Fibroblast of lung (primary cell): ENCODE results near the gene ZBTB32. TPM values are rescaled to one million over a fixed set of nuclear protein-coding genes. Genes with fewer than 3 reads are reported as not detected.
A peak's percentile ranks its signal among the peaks of the same experiment; 100 is the strongest.

ENCODE experiments used
- DNase-seq, 2 donors: peaks; one replicate each; pipeline versions ENCODE4 v3.0.0 to v3.0.0-alpha.2; 2010; ENCODE audit warnings: low read depth in 2 of 2
- H2AFZ ChIP-seq: 2 replicates; pipeline ENCODE4 v1.5.1; 2012; ENCODE audit warnings: low read length, control low read depth, inconsistent platforms
- H3K27ac ChIP-seq: 2 replicates; pipeline ENCODE4 v1.5.1; 2011; ENCODE audit warnings: low read length, control low read depth; ENCODE audit not compliant: insufficient read depth
- H3K27me3 ChIP-seq: 2 replicates; pipeline ENCODE4 v1.5.1; 2011; ENCODE audit warnings: mild to moderate bottlenecking, low read length; ENCODE audit not compliant: control insufficient read depth, insufficient read depth
- H3K36me3 ChIP-seq: 2 replicates; pipeline ENCODE4 v1.5.1; 2011; ENCODE audit warnings: low read length; ENCODE audit not compliant: control insufficient read depth, insufficient read depth
- H3K4me1 ChIP-seq: 2 replicates; pipeline ENCODE4 v1.5.1; 2011; ENCODE audit warnings: low read length; ENCODE audit not compliant: control insufficient read depth, insufficient read depth; ENCODE audit errors: extremely low read depth
- H3K4me2 ChIP-seq: 2 replicates; pipeline ENCODE4 v1.5.1; 2011; ENCODE audit warnings: low read length, control low read depth; ENCODE audit not compliant: insufficient read depth; ENCODE audit errors: extremely low read depth
- H3K4me3 ChIP-seq, 4 experiments: fragments of 200-600 bp in 1 of 4; sonication (generic) in 1 of 4; replicated peaks in 1 of 4; 2 replicates each; pipeline ENCODE4 v1.5.1; 2011 to 2016; ENCODE audit warnings: low read length in 4 of 4, low read depth in 3 of 4, mild to moderate bottlenecking in 3 of 4, control low read depth in 2 of 4, inconsistent platforms in 1 of 4, mixed read lengths in 1 of 4; ENCODE audit not compliant: insufficient read depth in 1 of 4; ENCODE audit errors: control extremely low read depth in 1 of 4
- H3K79me2 ChIP-seq: 2 replicates; pipeline ENCODE4 v1.5.1; 2012; ENCODE audit warnings: mild to moderate bottlenecking, low read length, inconsistent platforms; ENCODE audit not compliant: control insufficient read depth, insufficient read depth
- H3K9ac ChIP-seq: 2 replicates; pipeline ENCODE4 v1.5.1; 2011; ENCODE audit warnings: mild to moderate bottlenecking, low read length, control low read depth; ENCODE audit not compliant: insufficient read depth
- H3K9me3 ChIP-seq: 2 replicates; pipeline ENCODE4 v1.5.1; 2012; ENCODE audit warnings: low read depth, low read length; ENCODE audit not compliant: control insufficient read depth, insufficient read depth
- H4K20me1 ChIP-seq: 2 replicates; pipeline ENCODE4 v1.5.1; 2011; ENCODE audit warnings: low read length; ENCODE audit not compliant: control insufficient read depth, insufficient read depth; ENCODE audit errors: extremely low read depth
- EZH2 ChIP-seq: IDR thresholded peaks from 2 replicates; pipeline ENCODE4 v1.5.1; 2012; ENCODE audit warnings: low read length, control low read depth, mild to moderate bottlenecking; ENCODE audit errors: missing control alignments
- polyA plus RNA-seq, 2 donors: library from polyadenylated mRNA; depleted of rRNA in 1 of 2; stranded (reverse) in 1 of 2; unstranded in 1 of 2; fragments of >200 nt; gene quantifications; 2 replicates each; pipeline ENCODE4 v1.2.1, GENCODE V29; 2011 to 2012; ENCODE audit warnings: missing spikeins in 1 of 2
- total RNA-seq: library from RNA; depleted of rRNA; stranded (reverse); fragments of >200 nt; gene quantifications from 2 replicates; pipeline ENCODE4 v1.2.1, GENCODE V29; 2014
- TF ChIP-seq, protein P1 (sequence below), 2 donors: IDR thresholded peaks in 1 of 2; conservative IDR thresholded peaks in 1 of 2; 1 replicate in 1 of 2; 2 replicates in 1 of 2; pipeline ENCODE4 v1.5.1; 2011 to 2012; ENCODE audit warnings: low read length in 2 of 2, control low read depth in 1 of 2, inconsistent platforms in 1 of 2, low read depth in 1 of 2, mild to moderate bottlenecking in 1 of 2

The ZBTB32 gene
- total and polyA plus RNA-seq, 2 donors (not counting 1 experiment from before 2014, with no cell fraction given): not detected

DNA sequence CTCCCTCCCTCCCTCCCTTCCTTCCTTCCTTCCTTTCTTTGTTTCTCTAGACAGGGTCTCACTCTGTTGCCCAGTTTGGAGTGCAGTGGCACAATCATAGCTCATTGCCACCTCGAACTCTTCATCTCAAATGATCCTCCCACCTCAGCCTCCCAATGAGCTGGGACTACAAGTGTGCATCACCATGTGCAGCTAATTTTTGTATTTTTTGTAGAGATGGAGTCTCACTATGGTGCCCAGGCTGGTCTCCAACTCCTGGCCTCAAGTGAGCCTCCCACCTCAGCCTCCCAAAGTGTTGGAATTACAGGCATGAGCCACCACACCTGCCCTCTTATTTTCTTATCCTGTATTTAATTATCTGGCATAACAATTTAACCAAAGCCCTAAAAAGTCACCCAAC is 33.7 kb upstream of the ZBTB32 start:
- TF ChIP-seq, protein P1, sequence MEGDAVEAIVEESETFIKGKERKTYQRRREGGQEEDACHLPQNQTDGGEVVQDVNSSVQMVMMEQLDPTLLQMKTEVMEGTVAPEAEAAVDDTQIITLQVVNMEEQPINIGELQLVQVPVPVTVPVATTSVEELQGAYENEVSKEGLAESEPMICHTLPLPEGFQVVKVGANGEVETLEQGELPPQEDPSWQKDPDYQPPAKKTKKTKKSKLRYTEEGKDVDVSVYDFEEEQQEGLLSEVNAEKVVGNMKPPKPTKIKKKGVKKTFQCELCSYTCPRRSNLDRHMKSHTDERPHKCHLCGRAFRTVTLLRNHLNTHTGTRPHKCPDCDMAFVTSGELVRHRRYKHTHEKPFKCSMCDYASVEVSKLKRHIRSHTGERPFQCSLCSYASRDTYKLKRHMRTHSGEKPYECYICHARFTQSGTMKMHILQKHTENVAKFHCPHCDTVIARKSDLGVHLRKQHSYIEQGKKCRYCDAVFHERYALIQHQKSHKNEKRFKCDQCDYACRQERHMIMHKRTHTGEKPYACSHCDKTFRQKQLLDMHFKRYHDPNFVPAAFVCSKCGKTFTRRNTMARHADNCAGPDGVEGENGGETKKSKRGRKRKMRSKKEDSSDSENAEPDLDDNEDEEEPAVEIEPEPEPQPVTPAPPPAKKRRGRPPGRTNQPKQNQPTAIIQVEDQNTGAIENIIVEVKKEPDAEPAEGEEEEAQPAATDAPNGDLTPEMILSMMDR (conservative IDR thresholded peaks at IDR 0.05 in 1 of 2, IDR thresholded peaks at IDR 0.05 in 1 of 2; ENCODE audit: low read depth in 1 of 2, low read length in 2 of 2): no peak
- no peak for TF ChIP-seq EZH2
- no peaks in the 10 kb centered on the region for H4K20me1 ChIP-seq
- no peak overlapping the region for H3K27ac ChIP-seq
- no peaks in the 10 kb centered on the region for H3K79me2 ChIP-seq
- H3K9ac ChIP-seq: no peak overlapping the region
- no peak overlapping the region for H2AFZ ChIP-seq
- H3K4me1 ChIP-seq: no peaks in the 10 kb centered on the region
- DNase-seq: no peak
- H3K4me2 ChIP-seq: no peak overlapping the region
- H3K9me3 ChIP-seq: no peaks in the 10 kb centered on the region
- no peaks in the 10 kb centered on the region for H3K36me3 ChIP-seq
- peaks cover 2% of the 10 kb centered on the region for H3K27me3 ChIP-seq
- no peak overlapping the region for H3K4me3 ChIP-seq

DNA sequence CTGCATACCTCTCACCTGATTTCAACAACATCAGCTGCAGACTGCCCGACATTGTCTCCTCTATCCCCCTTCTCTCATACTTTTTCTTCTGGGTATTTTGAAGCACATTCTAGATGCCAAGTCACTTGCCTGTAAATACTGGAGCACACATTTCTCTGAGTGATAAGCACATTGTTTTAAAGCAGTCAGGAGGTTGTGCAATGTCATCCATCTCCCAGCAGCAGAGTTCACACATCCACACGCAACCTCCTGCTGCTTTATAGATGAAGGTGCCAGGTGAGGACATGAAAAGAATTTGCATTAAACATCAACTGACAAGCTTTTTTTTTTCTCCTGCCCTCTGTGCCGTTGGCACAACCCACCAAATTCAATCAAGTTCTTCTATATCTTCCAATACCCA is 32.5 kb upstream of the ZBTB32 start:
- DNase-seq: no peak

DNA sequence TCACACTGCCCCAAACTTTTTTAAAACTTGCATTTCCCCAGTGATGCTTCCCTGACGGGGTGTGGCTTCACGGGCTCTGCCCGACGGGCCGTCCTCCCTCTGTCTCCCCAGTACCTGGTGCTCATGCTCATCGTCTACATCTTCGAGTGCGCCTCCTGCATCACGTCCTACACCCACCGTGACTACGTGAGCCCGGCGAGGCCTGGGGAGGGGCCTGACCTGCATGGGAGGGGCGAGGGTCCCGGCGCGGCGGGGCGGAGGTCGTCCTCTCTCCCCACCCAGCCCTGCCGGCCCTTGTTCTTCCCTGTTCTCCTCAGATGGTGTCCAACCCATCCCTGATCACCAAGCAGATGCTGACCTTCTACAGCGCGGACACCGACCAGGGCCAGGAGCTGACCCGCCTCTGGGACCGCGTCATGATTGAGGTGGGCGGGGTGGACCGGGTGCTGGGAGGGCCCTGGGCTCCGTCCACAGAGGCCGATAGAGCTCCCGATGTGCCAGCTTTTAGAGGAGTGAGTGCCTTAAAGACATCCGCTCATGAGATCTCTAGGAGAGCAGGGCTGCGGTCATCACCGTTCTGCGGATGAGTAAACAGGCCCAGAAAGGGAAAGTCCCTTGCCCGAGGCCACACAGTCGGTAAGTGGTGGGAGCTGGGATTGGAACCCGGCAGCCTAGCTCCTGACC is 31.1 kb upstream of the ZBTB32 start:
- Histone ChIP-seq H3K27me3 (peaks cover 3% of the 10 kb centered on the region), H3K9ac (no peak overlapping the region), H3K27ac (no peak overlapping the region), H3K79me2 (no peaks in the 10 kb centered on the region), H3K9me3 (no peaks in the 10 kb centered on the region), H3K4me2 (peak overlapping the region; percentile 62), H3K4me1 (no peaks in the 10 kb centered on the region), H4K20me1 (no peaks in the 10 kb centered on the region), H2AFZ (peak overlapping the region; percentile 70), H3K36me3 (no peaks in the 10 kb centered on the region), H3K4me3 (peak overlapping the region in 3 of 4 experiments; percentile 5 to 46 (median 32))
- TF ChIP-seq EZH2: no peak
- DNase-seq: peak; percentile 18 to 43

More for the DNA sequence above, 32.5 kb upstream of the ZBTB32 start:
- no peaks in the 10 kb centered on the region for H3K4me1 ChIP-seq
- H2AFZ ChIP-seq: no peak overlapping the region
- H3K36me3 ChIP-seq: no peaks in the 10 kb centered on the region
- no peaks in the 10 kb centered on the region for H3K9me3 ChIP-seq
- no peak overlapping the region for H3K4me2 ChIP-seq
- TF ChIP-seq, protein P1 (conservative IDR thresholded peaks at IDR 0.05 in 1 of 2, IDR thresholded peaks at IDR 0.05 in 1 of 2; ENCODE audit: low read depth in 1 of 2, low read length in 2 of 2): no peak
- no peak for TF ChIP-seq EZH2
- H4K20me1 ChIP-seq: no peaks in the 10 kb centered on the region
- no peak overlapping the region for H3K27ac ChIP-seq
- H3K9ac ChIP-seq: no peak overlapping the region
- H3K4me3 ChIP-seq: no peak overlapping the region
- peaks cover 3% of the 10 kb centered on the region for H3K27me3 ChIP-seq
- H3K79me2 ChIP-seq: no peaks in the 10 kb centered on the region
